Measurements from ENCODE around the gene CNTN5. TPM values are rescaled to one million over a fixed set of nuclear protein-coding genes. Genes with fewer than 3 reads are reported as not detected.

Gene CNTN5
- polyA plus RNA-seq, 1 donor (not counting 4 experiments of a cell fraction or from before 2014, with no cell fraction given) = not detected

- H3K27ac ChIP-seq (ENCODE audit: control insufficient read depth, insufficient read depth, low read length) = no peak overlapping the region
- dilution Hi-C loops (cut with MboI; ENCODE audit: extremely low pct_ligation_motif_present, low sequenced_read_pairs) = no loop called here
- DNase-seq (ENCODE audit: low read depth, low spot score) = no peak
- TF ChIP-seq EZH2 (IDR thresholded peaks at IDR 0.05; ENCODE audit: low read length) = no peak
- TF ChIP-seq CTCF (optimal IDR thresholded peaks at IDR 0.05 in 1 of 3, IDR thresholded peaks at IDR 0.05 in 1 of 3, conservative IDR thresholded peaks at IDR 0.05 in 1 of 3; ENCODE audit: extremely low read depth in 1 of 3, insufficient read depth in 2 of 3, low read length in 3 of 3) = no peak
- no peaks in the 10 kb centered on the region for H3K36me3 ChIP-seq (ENCODE audit: control insufficient read depth in 2 of 2, extremely low read depth in 1 of 2, insufficient read depth in 2 of 2, low read length in 2 of 2)
- H3K9me3 ChIP-seq (ENCODE audit: control insufficient read depth, low read depth, low read length) = no peaks in the 10 kb centered on the region
- FAIRE-seq = no peak
- H3K4me3 ChIP-seq (ENCODE audit: control insufficient read depth in 2 of 3, extremely low read depth in 1 of 3, insufficient read depth in 2 of 3, low read depth in 1 of 3, low read length in 3 of 3) = no peak overlapping the region
- no peak overlapping the region for H2AFZ ChIP-seq (ENCODE audit: control insufficient read depth, low read length)
- no peak overlapping the region for H3K9ac ChIP-seq (ENCODE audit: control insufficient read depth, extremely low read depth, insufficient read depth, low read length)
- H3K27me3 ChIP-seq (ENCODE audit: control insufficient read depth, extremely low read depth, insufficient read depth, low read length) = no peaks in the 10 kb centered on the region
- no peak overlapping the region for H3K4me2 ChIP-seq (ENCODE audit: control insufficient read depth, extremely low read depth, insufficient read depth, low read depth, low read length)
- H3K4me1 ChIP-seq (ENCODE audit: control insufficient read depth, extremely low read depth, insufficient read depth, low read length) = no peaks in the 10 kb centered on the region
- H4K20me1 ChIP-seq (ENCODE audit: control insufficient read depth, extremely low read depth, insufficient read depth, low read length) = no peaks in the 10 kb centered on the region
- no peaks in the 10 kb centered on the region for H3K9me1 ChIP-seq (ENCODE audit: control insufficient read depth, extremely low read depth, insufficient read depth, low read length)
- no peaks in the 10 kb centered on the region for H3K79me2 ChIP-seq (ENCODE audit: control insufficient read depth, insufficient read depth, low read length)
Measured at GRCh38 chr11:99037057-99037456, 16.3 kb downstream of the CNTN5 start.

- Histone ChIP-seq H3K27ac (ENCODE audit: control insufficient read depth, insufficient read depth, low read length) (no peak overlapping the region), H3K9ac (ENCODE audit: control insufficient read depth, extremely low read depth, insufficient read depth, low read length) (no peak overlapping the region), H4K20me1 (ENCODE audit: control insufficient read depth, extremely low read depth, insufficient read depth, low read length) (no peaks in the 10 kb centered on the region), H3K27me3 (ENCODE audit: control insufficient read depth, extremely low read depth, insufficient read depth, low read length) (no peaks in the 10 kb centered on the region), H3K9me1 (ENCODE audit: control insufficient read depth, extremely low read depth, insufficient read depth, low read length) (no peaks in the 10 kb centered on the region), H3K4me1 (ENCODE audit: control insufficient read depth, extremely low read depth, insufficient read depth, low read length) (no peaks in the 10 kb centered on the region), H3K9me3 (ENCODE audit: control insufficient read depth, low read depth, low read length) (no peaks in the 10 kb centered on the region), H3K36me3 (ENCODE audit: control insufficient read depth in 2 of 2, extremely low read depth in 1 of 2, insufficient read depth in 2 of 2, low read length in 2 of 2) (no peaks in the 10 kb centered on the region), H3K4me2 (ENCODE audit: control insufficient read depth, extremely low read depth, insufficient read depth, low read depth, low read length) (no peak overlapping the region), H3K4me3 (ENCODE audit: control insufficient read depth in 2 of 3, extremely low read depth in 1 of 3, insufficient read depth in 2 of 3, low read depth in 1 of 3, low read length in 3 of 3) (no peak overlapping the region), H3K79me2 (ENCODE audit: control insufficient read depth, insufficient read depth, low read length) (no peaks in the 10 kb centered on the region), H2AFZ (ENCODE audit: control insufficient read depth, low read length) (no peak overlapping the region)
- DNase-seq (ENCODE audit: low read depth, low spot score) = no peak
- no peak for FAIRE-seq
- no peak for TF ChIP-seq EZH2 (IDR thresholded peaks at IDR 0.05; ENCODE audit: low read length)
- TF ChIP-seq CTCF (optimal IDR thresholded peaks at IDR 0.05 in 1 of 3, IDR thresholded peaks at IDR 0.05 in 1 of 3, conservative IDR thresholded peaks at IDR 0.05 in 1 of 3; ENCODE audit: extremely low read depth in 1 of 3, insufficient read depth in 2 of 3, low read length in 3 of 3) = no peak
- dilution Hi-C loops (cut with MboI; ENCODE audit: extremely low pct_ligation_motif_present, low sequenced_read_pairs) = no loop called here
Measured at GRCh38 chr11:99063331-99063730, 42.6 kb downstream of the CNTN5 start.
